WTC11 (cell line): ENCODE results near the gene C10orf71. TPM values are rescaled to one million over a fixed set of nuclear protein-coding genes. Genes with fewer than 3 reads are reported as not detected.

ENCODE experiments used
- ATAC-seq: fragments of 200-7000 bp; cut with Tn5 transposase; 2 replicates; pipeline ENCODE4 v1.10.0; 2021; ENCODE audit warnings: mild to moderate bottlenecking, moderate library complexity
- CTCF ChIA-PET: fragments of 300-600 bp; sonication (Branson Sonifier 250); formaldehyde crosslinking; loops from one replicate; lab custom pipeline; 2021; ENCODE audit warnings: antibody characterized with exemption; lab: Charles Lee
- POLR2A ChIA-PET: fragments of 350-600 bp; sonication (Branson Sonifier 250); formaldehyde crosslinking; loops from one replicate; lab custom pipeline; 2021; ENCODE audit warnings: antibody characterized with exemption; lab: Charles Lee
- DNase-seq: peaks from one replicate; pipeline ENCODE4 v3.0.0; 2021; ENCODE audit warnings: low spot score
- H3K27ac Mint-ChIP-seq: 2 replicates; pipeline ENCODE4 v1.8.0; 2021; ENCODE audit warnings: mixed read lengths
- H3K27me3 Mint-ChIP-seq: 2 replicates; pipeline ENCODE4 v1.8.0; 2021; ENCODE audit warnings: low read depth, mild to moderate bottlenecking, moderate library complexity, mixed read lengths
- H3K36me3 Mint-ChIP-seq: 2 replicates; pipeline ENCODE4 v1.8.0; 2021; ENCODE audit warnings: mixed read lengths
- H3K4me1 Mint-ChIP-seq: 2 replicates; pipeline ENCODE4 v1.8.0; 2022; ENCODE audit warnings: mixed read lengths
- H3K4me3 Mint-ChIP-seq: 2 replicates; pipeline ENCODE4 v1.8.0; 2021; ENCODE audit warnings: mild to moderate bottlenecking, moderate library complexity, mixed read lengths
- H3K9me3 Mint-ChIP-seq: 2 replicates; pipeline ENCODE4 v1.8.0; 2021; ENCODE audit warnings: mixed read lengths
- ARID4B ChIP-seq: sonication (generic); formaldehyde crosslinking; IDR thresholded peaks from 2 replicates; pipeline ENCODE4 v1.8.0; 2023; ENCODE audit warnings: missing genetic modification reagents, mild to moderate bottlenecking, borderline replicate concordance
- ATF1 ChIP-seq: sonication (generic); formaldehyde crosslinking; IDR thresholded peaks from 2 replicates; pipeline ENCODE4 v1.8.1; 2023; ENCODE audit warnings: mild to moderate bottlenecking, moderate library complexity, missing genetic modification reagents
- CREM ChIP-seq: sonication (generic); formaldehyde crosslinking; IDR thresholded peaks from 2 replicates; pipeline ENCODE4 v1.8.1; 2022; ENCODE audit warnings: mild to moderate bottlenecking, missing genetic modification reagents, moderate library complexity
- E2F4 ChIP-seq: sonication (generic); formaldehyde crosslinking; IDR thresholded peaks from 2 replicates; pipeline ENCODE4 v1.8.1; 2022; ENCODE audit warnings: low read depth, mild to moderate bottlenecking, moderate library complexity, missing genetic modification reagents, borderline replicate concordance
- ESRRA ChIP-seq: sonication (generic); formaldehyde crosslinking; IDR thresholded peaks from 2 replicates; pipeline ENCODE4 v1.8.1; 2022; ENCODE audit warnings: mild to moderate bottlenecking, missing genetic modification reagents, borderline replicate concordance
- FOXP1 ChIP-seq: sonication (generic); formaldehyde crosslinking; IDR thresholded peaks from 2 replicates; pipeline ENCODE4 v1.8.0; 2022; ENCODE audit warnings: missing genetic modification reagents, mild to moderate bottlenecking, moderate library complexity, borderline replicate concordance
- FOXP4 ChIP-seq: sonication (generic); formaldehyde crosslinking; IDR thresholded peaks from 2 replicates; pipeline ENCODE4 v1.8.0; 2022; ENCODE audit warnings: mild to moderate bottlenecking, missing genetic modification reagents
- GRHL2 ChIP-seq: fragments of 250-450 bp; sonication (Bioruptor Pico); IDR thresholded peaks from 2 replicates; pipeline ENCODE4 v1.8.0; 2022; ENCODE audit warnings: mild to moderate bottlenecking, moderate library complexity; ENCODE audit not compliant: insufficient replicate concordance, severe bottlenecking
- HMGA2 ChIP-seq: fragments of 250-450 bp; sonication (Bioruptor Pico); IDR thresholded peaks from 2 replicates; pipeline ENCODE4 v1.4.0; 2021; ENCODE audit warnings: mild to moderate bottlenecking, moderate library complexity
- IRF1 ChIP-seq: sonication (generic); formaldehyde crosslinking; IDR thresholded peaks from 2 replicates; pipeline ENCODE4 v1.8.0; 2023; ENCODE audit warnings: missing genetic modification reagents
- IRF2 ChIP-seq: sonication (generic); formaldehyde crosslinking; IDR thresholded peaks from 2 replicates; pipeline ENCODE4 v1.8.0; 2022; ENCODE audit warnings: low read depth, missing genetic modification reagents, borderline replicate concordance
- JAZF1 ChIP-seq: fragments of 250-450 bp; sonication (Bioruptor Pico); IDR thresholded peaks from 2 replicates; pipeline ENCODE4 v1.9.0; 2021; ENCODE audit warnings: moderate library complexity, mild to moderate bottlenecking, inconsistent platforms
- NFATC4 ChIP-seq: fragments of 250-450 bp; sonication (Bioruptor Pico); IDR thresholded peaks from 2 replicates; pipeline ENCODE4 v1.9.0; 2021; ENCODE audit warnings: mild to moderate bottlenecking
- PRRX2 ChIP-seq: fragments of 250-450 bp; sonication (Bioruptor Pico); IDR thresholded peaks from 2 replicates; pipeline ENCODE4 v1.8.0; 2021; ENCODE audit warnings: mild to moderate bottlenecking
- RELA ChIP-seq: sonication (generic); formaldehyde crosslinking; IDR thresholded peaks from 2 replicates; pipeline ENCODE4 v1.8.1; 2022; ENCODE audit warnings: missing genetic modification reagents, mild to moderate bottlenecking, borderline replicate concordance
- TEAD1 ChIP-seq: sonication (generic); formaldehyde crosslinking; IDR thresholded peaks from 2 replicates; pipeline ENCODE4 v1.8.0; 2022; ENCODE audit warnings: mild to moderate bottlenecking, missing genetic modification reagents
- ZBTB21 ChIP-seq: sonication (generic); formaldehyde crosslinking; IDR thresholded peaks from 2 replicates; pipeline ENCODE4 v1.8.1; 2023; ENCODE audit warnings: mild to moderate bottlenecking, missing genetic modification reagents, borderline replicate concordance
- ZNF138 ChIP-seq: sonication (generic); formaldehyde crosslinking; conservative IDR thresholded peaks from 2 replicates; pipeline ENCODE4 v1.8.1; 2022; ENCODE audit warnings: mild to moderate bottlenecking, moderate library complexity, missing genetic modification reagents
- ZNF423 ChIP-seq: fragments of 250-450 bp; sonication (Bioruptor Pico); IDR thresholded peaks from 2 replicates; pipeline ENCODE4 v2.1.2; 2022; ENCODE audit warnings: mild to moderate bottlenecking, moderate library complexity
- ZNF512 ChIP-seq: sonication (generic); formaldehyde crosslinking; IDR thresholded peaks from 2 replicates; pipeline ENCODE4 v1.8.1; 2022; ENCODE audit warnings: missing genetic modification reagents, borderline replicate concordance
- total RNA-seq: library from RNA; stranded (reverse); gene quantifications from 3 replicates; pipeline ENCODE4 v1.2.3, GENCODE V29; 2021

C10orf71 gene
- total RNA-seq, 1 experiment from 2014 or later, result not detected

GRCh38 chr10:49289480-49289879 is 9.5 kb upstream of the C10orf71 start (continued):
- TF ChIP-seq ZNF138 (CRISPR knock-in tag) (no peak), GRHL2 (CRISPR knock-in tag) (no peak), FOXP4 (CRISPR knock-in tag) (no peak), RELA (CRISPR knock-in tag) (no peak)

GRCh38 chr10:49290131-49290530 is 8.8 kb upstream of the C10orf71 start:
- ATAC-seq, result no peak
- H3K27me3 Mint-ChIP-seq, result no peaks in the 10 kb centered on the region
- CTCF ChIA-PET, result no interaction called here
- H3K4me3 Mint-ChIP-seq, result no peak overlapping the region
- H3K36me3 Mint-ChIP-seq, result no peaks in the 10 kb centered on the region
- POLR2A ChIA-PET, result no interaction called here
- H3K4me1 Mint-ChIP-seq, result no peaks in the 10 kb centered on the region
- peaks cover 6% of the 10 kb centered on the region for H3K9me3 Mint-ChIP-seq
- H3K27ac Mint-ChIP-seq, result no peak overlapping the region
- DNase-seq, result no peak
- TF ChIP-seq JAZF1 (CRISPR knock-in tag) (no peak), PRRX2 (no peak), ESRRA (CRISPR knock-in tag) (no peak), ZNF423 (CRISPR knock-in tag) (no peak), IRF2 (CRISPR knock-in tag) (no peak), ATF1 (CRISPR knock-in tag) (no peak), NFATC4 (CRISPR knock-in tag) (no peak), FOXP1 (CRISPR knock-in tag) (no peak), ARID4B (CRISPR knock-in tag) (no peak), ZBTB21 (CRISPR knock-in tag) (no peak), IRF1 (CRISPR knock-in tag) (no peak), ZNF512 (no peak), E2F4 (no peak), HMGA2 (no peak), FOXP4 (CRISPR knock-in tag) (no peak), CREM (CRISPR knock-in tag) (no peak), TEAD1 (CRISPR knock-in tag) (no peak)
